ENCODE data around the gene FBN3.
"Not testable (repeated sequence)": the region's sequence is repeated elsewhere in the genome, so short reads cannot be mapped to it uniquely, and the experiment has no call there.

The FBN3 gene

GRCh38 chr19:8101910-8102309, 47.5 kb downstream of the FBN3 start:
- not testable (repeated sequence) for H3K9me3 ChIP-seq (ENCODE audit: control insufficient read depth in 2 of 2, low read length in 2 of 2); H3K4me1 ChIP-seq (ENCODE audit: control insufficient read depth, insufficient read depth, low read length); H3K27ac ChIP-seq (ENCODE audit: low read length); H3K36me3 ChIP-seq (ENCODE audit: control insufficient read depth in 2 of 2, insufficient read depth in 2 of 2, low read length in 2 of 2); H3K9ac ChIP-seq (ENCODE audit: low read length in 2 of 2); H3K27me3 ChIP-seq (ENCODE audit: control insufficient read depth in 1 of 2, insufficient read depth in 2 of 2, low read length in 2 of 2); H3K4me3 ChIP-seq (ENCODE audit: low read length in 2 of 2)

- H3K4me3 ChIP-seq (ENCODE audit: low read length in 2 of 2): no peak overlapping the region
- peaks cover 0 to 12% of the 10 kb centered on the region in 2 donors for H3K9me3 ChIP-seq (ENCODE audit: control insufficient read depth in 2 of 2, low read length in 2 of 2)
- no peaks in the 10 kb centered on the region for H3K27me3 ChIP-seq (ENCODE audit: control insufficient read depth in 1 of 2, insufficient read depth in 2 of 2, low read length in 2 of 2)
Measured at GRCh38 chr19:8101311-8101710, 48.1 kb downstream of the FBN3 start.

GRCh38 chr19:8097681-8098567, 51.5 kb downstream of the FBN3 start:
- Histone ChIP-seq H3K27me3 (ENCODE audit: control insufficient read depth in 1 of 2, insufficient read depth in 2 of 2, low read length in 2 of 2) (no peaks in the 10 kb centered on the region), H3K4me1 (ENCODE audit: control insufficient read depth, insufficient read depth, low read length) (no peaks in the 10 kb centered on the region), H3K27ac (ENCODE audit: low read length) (no peak overlapping the region), H3K4me3 (ENCODE audit: low read length in 2 of 2) (no peak overlapping the region), H3K9me3 (ENCODE audit: control insufficient read depth in 2 of 2, low read length in 2 of 2) (peaks cover 0 to 36% of the 10 kb centered on the region in 2 donors), H3K9ac (ENCODE audit: low read length in 2 of 2) (no peak overlapping the region), H3K36me3 (ENCODE audit: control insufficient read depth in 2 of 2, insufficient read depth in 2 of 2, low read length in 2 of 2) (no peaks in the 10 kb centered on the region)

More at GRCh38 chr19:8101311-8101710, 48.1 kb downstream of the FBN3 start:
- Histone ChIP-seq H3K4me1 (ENCODE audit: control insufficient read depth, insufficient read depth, low read length) (peaks cover 8% of the 10 kb centered on the region), H3K36me3 (ENCODE audit: control insufficient read depth in 2 of 2, insufficient read depth in 2 of 2, low read length in 2 of 2) (no peaks in the 10 kb centered on the region), H3K9ac (ENCODE audit: low read length in 2 of 2) (no peak overlapping the region), H3K27ac (ENCODE audit: low read length) (no peak overlapping the region)

GRCh38 chr19:8097198-8097597, 52.2 kb downstream of the FBN3 start:
- H3K27me3 ChIP-seq (ENCODE audit: control insufficient read depth in 1 of 2, insufficient read depth in 2 of 2, low read length in 2 of 2): no peaks in the 10 kb centered on the region
- peaks cover 0 to 36% of the 10 kb centered on the region in 2 donors for H3K9me3 ChIP-seq (ENCODE audit: control insufficient read depth in 2 of 2, low read length in 2 of 2)
- H3K27ac ChIP-seq (ENCODE audit: low read length): no peak overlapping the region
- H3K9ac ChIP-seq (ENCODE audit: low read length in 2 of 2): no peak overlapping the region
- H3K4me1 ChIP-seq (ENCODE audit: control insufficient read depth, insufficient read depth, low read length): no peaks in the 10 kb centered on the region
- H3K36me3 ChIP-seq (ENCODE audit: control insufficient read depth in 2 of 2, insufficient read depth in 2 of 2, low read length in 2 of 2): no peaks in the 10 kb centered on the region
- no peak overlapping the region for H3K4me3 ChIP-seq (ENCODE audit: low read length in 2 of 2)

GRCh38 chr19:8096071-8096470, 53.3 kb downstream of the FBN3 start:
- Histone ChIP-seq H3K27ac (ENCODE audit: low read length) (no peak overlapping the region), H3K27me3 (ENCODE audit: control insufficient read depth in 1 of 2, insufficient read depth in 2 of 2, low read length in 2 of 2) (no peaks in the 10 kb centered on the region), H3K4me3 (ENCODE audit: low read length in 2 of 2) (no peak overlapping the region), H3K9me3 (ENCODE audit: control insufficient read depth in 2 of 2, low read length in 2 of 2) (peaks cover 0 to 36% of the 10 kb centered on the region in 2 donors), H3K4me1 (ENCODE audit: control insufficient read depth, insufficient read depth, low read length) (no peaks in the 10 kb centered on the region), H3K36me3 (ENCODE audit: control insufficient read depth in 2 of 2, insufficient read depth in 2 of 2, low read length in 2 of 2) (no peaks in the 10 kb centered on the region), H3K9ac (ENCODE audit: low read length in 2 of 2) (no peak overlapping the region)

- Histone ChIP-seq H3K4me3 (ENCODE audit: low read length in 2 of 2) (no peak overlapping the region), H3K36me3 (ENCODE audit: control insufficient read depth in 2 of 2, insufficient read depth in 2 of 2, low read length in 2 of 2) (no peaks in the 10 kb centered on the region), H3K9me3 (ENCODE audit: control insufficient read depth in 2 of 2, low read length in 2 of 2) (peaks cover 0 to 36% of the 10 kb centered on the region in 2 donors), H3K27me3 (ENCODE audit: control insufficient read depth in 1 of 2, insufficient read depth in 2 of 2, low read length in 2 of 2) (no peaks in the 10 kb centered on the region), H3K27ac (ENCODE audit: low read length) (no peak overlapping the region), H3K4me1 (ENCODE audit: control insufficient read depth, insufficient read depth, low read length) (no peaks in the 10 kb centered on the region), H3K9ac (ENCODE audit: low read length in 2 of 2) (no peak overlapping the region)
Measured at GRCh38 chr19:8095354-8095886, 54.0 kb downstream of the FBN3 start.

- H3K27ac ChIP-seq (ENCODE audit: low read length): no peak overlapping the region
- H3K9ac ChIP-seq (ENCODE audit: low read length in 2 of 2): no peak overlapping the region
- no peak overlapping the region for H3K4me3 ChIP-seq (ENCODE audit: low read length in 2 of 2)
- H3K27me3 ChIP-seq (ENCODE audit: control insufficient read depth in 1 of 2, insufficient read depth in 2 of 2, low read length in 2 of 2): no peaks in the 10 kb centered on the region
- no peaks in the 10 kb centered on the region for H3K4me1 ChIP-seq (ENCODE audit: control insufficient read depth, insufficient read depth, low read length)
- peaks cover 0 to 36% of the 10 kb centered on the region in 2 donors for H3K9me3 ChIP-seq (ENCODE audit: control insufficient read depth in 2 of 2, low read length in 2 of 2)
- H3K36me3 ChIP-seq (ENCODE audit: control insufficient read depth in 2 of 2, insufficient read depth in 2 of 2, low read length in 2 of 2): no peaks in the 10 kb centered on the region
Measured at GRCh38 chr19:8094336-8094735, 55.1 kb downstream of the FBN3 start.

- Histone ChIP-seq H3K27me3 (ENCODE audit: control insufficient read depth in 1 of 2, insufficient read depth in 2 of 2, low read length in 2 of 2) (no peaks in the 10 kb centered on the region), H3K9me3 (ENCODE audit: control insufficient read depth in 2 of 2, low read length in 2 of 2) (peaks cover 0 to 36% of the 10 kb centered on the region in 2 donors), H3K4me3 (ENCODE audit: low read length in 2 of 2) (no peak overlapping the region), H3K4me1 (ENCODE audit: control insufficient read depth, insufficient read depth, low read length) (no peaks in the 10 kb centered on the region), H3K36me3 (ENCODE audit: control insufficient read depth in 2 of 2, insufficient read depth in 2 of 2, low read length in 2 of 2) (no peaks in the 10 kb centered on the region), H3K27ac (ENCODE audit: low read length) (no peak overlapping the region), H3K9ac (ENCODE audit: low read length in 2 of 2) (no peak overlapping the region)
Measured at GRCh38 chr19:8093740-8094139, 55.7 kb downstream of the FBN3 start.

- no peak overlapping the region for H3K4me3 ChIP-seq (ENCODE audit: low read length in 2 of 2)
- H3K9me3 ChIP-seq (ENCODE audit: control insufficient read depth in 2 of 2, low read length in 2 of 2): peaks cover 0 to 20% of the 10 kb centered on the region in 2 donors
- H3K27ac ChIP-seq (ENCODE audit: low read length): no peak overlapping the region
- peaks cover 0 to 4% of the 10 kb centered on the region in 2 donors for H3K27me3 ChIP-seq (ENCODE audit: control insufficient read depth in 1 of 2, insufficient read depth in 2 of 2, low read length in 2 of 2)
- no peaks in the 10 kb centered on the region for H3K36me3 ChIP-seq (ENCODE audit: control insufficient read depth in 2 of 2, insufficient read depth in 2 of 2, low read length in 2 of 2)
- H3K9ac ChIP-seq (ENCODE audit: low read length in 2 of 2): no peak overlapping the region
- H3K4me1 ChIP-seq (ENCODE audit: control insufficient read depth, insufficient read depth, low read length): no peaks in the 10 kb centered on the region
Measured at GRCh38 chr19:8090950-8091349, 58.4 kb downstream of the FBN3 start.

GRCh38 chr19:8089664-8090601, 59.5 kb downstream of the FBN3 start:
- no peak overlapping the region for H3K27ac ChIP-seq (ENCODE audit: low read length)
- H3K4me1 ChIP-seq (ENCODE audit: control insufficient read depth, insufficient read depth, low read length): no peaks in the 10 kb centered on the region
- no peak overlapping the region for H3K4me3 ChIP-seq (ENCODE audit: low read length in 2 of 2)
- no peak overlapping the region for H3K9ac ChIP-seq (ENCODE audit: low read length in 2 of 2)
- no peaks in the 10 kb centered on the region for H3K36me3 ChIP-seq (ENCODE audit: control insufficient read depth in 2 of 2, insufficient read depth in 2 of 2, low read length in 2 of 2)
- peaks cover 0 to 12% of the 10 kb centered on the region in 2 donors for H3K9me3 ChIP-seq (ENCODE audit: control insufficient read depth in 2 of 2, low read length in 2 of 2)
- peaks cover 0 to 4% of the 10 kb centered on the region in 2 donors for H3K27me3 ChIP-seq (ENCODE audit: control insufficient read depth in 1 of 2, insufficient read depth in 2 of 2, low read length in 2 of 2)

All from stomach smooth muscle (tissue), 2 donors.